ENCODE measurements around the gene SUSD1. TPM values are rescaled to one million over a fixed set of nuclear protein-coding genes. Genes with fewer than 3 reads are reported as not detected.
A peak's percentile ranks its signal among the peaks of the same experiment; 100 is the strongest.

Gene SUSD1
- total and polyA plus RNA-seq, 2 experiments from 2014 or later = 4.2 to 8.4 TPM

DNA sequence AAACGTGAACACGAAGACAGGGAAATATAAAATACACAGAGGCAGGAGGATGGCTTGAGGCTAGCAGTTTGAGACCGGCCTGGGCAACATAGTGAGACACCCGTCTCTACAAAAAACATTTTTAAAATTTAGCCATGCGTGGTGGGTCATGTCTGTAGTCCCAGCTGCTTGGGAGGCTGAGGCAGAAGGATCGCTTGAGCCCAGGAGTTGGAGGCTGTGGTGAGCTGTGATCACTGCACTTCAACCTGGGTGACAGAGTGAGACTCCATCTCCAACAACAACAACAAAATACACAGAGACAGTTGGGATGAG lies 55.1 kb downstream of the SUSD1 start:
- H3K79me2 ChIP-seq (ENCODE audit: insufficient read depth) = no peaks in the 10 kb centered on the region
- TF ChIP-seq EZH2phosphoT487 (IDR thresholded peaks at IDR 0.05; ENCODE audit: insufficient read depth, low read depth) = no peak
- H3K9me3 ChIP-seq (ENCODE audit: low read depth) = no peaks in the 10 kb centered on the region
- H3K9me2 ChIP-seq (ENCODE audit: insufficient read depth) = no peaks in the 10 kb centered on the region
- no peak overlapping the region for H3K4me3 ChIP-seq
- H3K36me3 ChIP-seq (ENCODE audit: low read depth) = no peaks in the 10 kb centered on the region
- no peaks in the 10 kb centered on the region for H3K4me1 ChIP-seq (ENCODE audit: insufficient read depth)
- H3F3A ChIP-seq (ENCODE audit: insufficient read depth) = no peaks in the 10 kb centered on the region
- H3K27ac ChIP-seq = no peak overlapping the region
- WGBS, 2 experiments (ENCODE audit: low coverage in 1 of 2, low lambda C conversion rate in 2 of 2, missing lambda C conversion rate in 2 of 2) = 95 to 97% methylated on average over 6 of the region's 6 CpGs
- H3K9ac ChIP-seq = no peak overlapping the region
- DNase-seq = no peak
- no peak overlapping the region for H2AFZ ChIP-seq
- H3K4me2 ChIP-seq (ENCODE audit: unreplicated experiment) = no peak overlapping the region
- no peaks in the 10 kb centered on the region for H4K20me1 ChIP-seq (ENCODE audit: insufficient read depth)
- H3K27me3 ChIP-seq (replicated peaks; ENCODE audit: insufficient read depth) = no peaks in the 10 kb centered on the region
- in situ Hi-C loops (cut with MboI) = no loop called here

DNA sequence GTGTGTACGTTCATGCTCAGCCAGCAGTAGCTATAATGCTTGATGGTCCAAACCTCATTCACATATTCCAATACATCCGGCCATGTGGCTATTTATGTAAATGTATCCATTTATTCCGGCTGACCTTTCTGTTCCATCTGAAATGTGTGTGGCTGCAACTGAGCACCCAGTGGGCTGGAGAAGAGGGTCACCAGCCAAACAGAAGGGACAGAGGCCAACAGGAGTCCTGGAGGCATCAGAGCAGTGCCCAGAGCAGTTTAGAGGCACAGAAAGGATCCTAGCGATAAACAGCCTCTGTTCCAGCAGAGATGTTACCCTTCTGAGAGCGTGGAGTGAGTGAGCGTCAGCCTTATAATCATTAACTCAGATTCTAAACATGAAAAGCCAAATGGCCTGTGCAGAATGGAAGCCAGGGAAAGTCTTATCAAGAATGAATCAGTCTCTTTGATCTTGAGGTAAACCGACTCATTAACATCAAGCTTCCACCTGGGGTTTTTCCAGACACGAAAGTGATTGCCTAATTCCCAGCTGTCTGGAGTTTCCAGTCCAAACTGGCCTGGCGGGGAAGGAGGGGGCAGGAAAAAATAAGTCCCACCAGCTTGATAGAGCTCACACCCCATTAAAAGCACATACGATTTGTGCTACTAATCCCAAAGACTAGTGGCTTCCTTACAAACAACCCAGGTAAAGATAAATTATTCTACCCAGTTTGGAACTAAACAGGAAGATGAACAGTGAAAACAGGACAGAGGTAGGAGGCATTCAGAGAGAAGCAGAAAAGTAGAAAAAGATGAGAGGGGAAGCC lies 55.7 kb downstream of the SUSD1 start:
- no peak overlapping the region for H3K4me3 ChIP-seq
- H3K27ac ChIP-seq = no peak overlapping the region
- no peaks in the 10 kb centered on the region for H3K36me3 ChIP-seq (ENCODE audit: low read depth)
- no peaks in the 10 kb centered on the region for H3K27me3 ChIP-seq (replicated peaks; ENCODE audit: insufficient read depth)
- in situ Hi-C loops (cut with MboI) = no loop called here
- H3K79me2 ChIP-seq (ENCODE audit: insufficient read depth) = no peaks in the 10 kb centered on the region
- H3K4me1 ChIP-seq (ENCODE audit: insufficient read depth) = no peaks in the 10 kb centered on the region
- no peaks in the 10 kb centered on the region for H3F3A ChIP-seq (ENCODE audit: insufficient read depth)
- no peak overlapping the region for H2AFZ ChIP-seq
- H4K20me1 ChIP-seq (ENCODE audit: insufficient read depth) = no peaks in the 10 kb centered on the region
- no peaks in the 10 kb centered on the region for H3K9me2 ChIP-seq (ENCODE audit: insufficient read depth)
- TF ChIP-seq EZH2 (IDR thresholded peaks at IDR 0.05; ENCODE audit: insufficient read depth, poor library complexity, severe bottlenecking) (no peak), EZH2phosphoT487 (IDR thresholded peaks at IDR 0.05; ENCODE audit: insufficient read depth, low read depth) (no peak)
- H3K9ac ChIP-seq = no peak overlapping the region
- H3K4me2 ChIP-seq (ENCODE audit: unreplicated experiment) = no peak overlapping the region
- WGBS, 2 experiments (ENCODE audit: low coverage in 1 of 2, low lambda C conversion rate in 2 of 2, missing lambda C conversion rate in 2 of 2) = 79 to 83% methylated on average over 10 of the region's 10 CpGs
- no peaks in the 10 kb centered on the region for H3K9me3 ChIP-seq (ENCODE audit: low read depth)
- DNase-seq = no peak

DNA sequence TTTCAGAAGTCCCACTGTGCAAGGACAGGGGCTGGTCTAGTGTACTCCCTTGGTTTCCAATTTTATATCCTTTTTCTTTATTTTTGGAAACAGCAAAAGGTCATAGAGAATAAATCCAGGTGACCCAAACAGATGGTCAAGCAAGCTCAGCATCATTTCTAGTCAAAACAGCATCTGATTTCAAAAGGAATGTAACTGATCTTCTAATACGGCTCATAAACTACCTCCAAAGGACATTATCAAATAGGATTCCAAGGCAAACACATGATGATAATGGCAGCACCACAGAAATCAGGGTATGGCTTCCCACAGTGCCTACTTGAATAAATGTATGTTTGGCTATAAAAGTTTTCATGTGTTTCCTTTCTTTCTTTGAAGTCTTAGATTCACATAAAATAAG lies 57.1 kb downstream of the SUSD1 start:
- 94 to 100% methylated on average over 1 of the region's 1 CpG for WGBS, 2 experiments (ENCODE audit: low coverage in 1 of 2, low lambda C conversion rate in 2 of 2, missing lambda C conversion rate in 2 of 2)
- H3K9me3 ChIP-seq (ENCODE audit: low read depth) = no peaks in the 10 kb centered on the region
- H3F3A ChIP-seq (ENCODE audit: insufficient read depth) = peaks cover 3% of the 10 kb centered on the region; the same call in 1 of the 2 replicates
- H4K20me1 ChIP-seq (ENCODE audit: insufficient read depth) = no peaks in the 10 kb centered on the region
- no peaks in the 10 kb centered on the region for H3K27me3 ChIP-seq (replicated peaks; ENCODE audit: insufficient read depth)
- H3K4me1 ChIP-seq (ENCODE audit: insufficient read depth) = peaks cover 4% of the 10 kb centered on the region
- no peaks in the 10 kb centered on the region for H3K9me2 ChIP-seq (ENCODE audit: insufficient read depth)
- no peak overlapping the region for H3K9ac ChIP-seq
- in situ Hi-C loops (cut with MboI) = no loop called here
- no peaks in the 10 kb centered on the region for H3K79me2 ChIP-seq (ENCODE audit: insufficient read depth)
- no peak overlapping the region for H3K4me3 ChIP-seq
- TF ChIP-seq EZH2phosphoT487 (IDR thresholded peaks at IDR 0.05; ENCODE audit: insufficient read depth, low read depth) (no peak), EZH2 (IDR thresholded peaks at IDR 0.05; ENCODE audit: insufficient read depth, poor library complexity, severe bottlenecking) (no peak)
- no peak overlapping the region for H2AFZ ChIP-seq
- DNase-seq = no peak
- no peaks in the 10 kb centered on the region for H3K36me3 ChIP-seq (ENCODE audit: low read depth)
- no peak overlapping the region for H3K27ac ChIP-seq
- no peak overlapping the region for H3K4me2 ChIP-seq (ENCODE audit: unreplicated experiment)

DNA sequence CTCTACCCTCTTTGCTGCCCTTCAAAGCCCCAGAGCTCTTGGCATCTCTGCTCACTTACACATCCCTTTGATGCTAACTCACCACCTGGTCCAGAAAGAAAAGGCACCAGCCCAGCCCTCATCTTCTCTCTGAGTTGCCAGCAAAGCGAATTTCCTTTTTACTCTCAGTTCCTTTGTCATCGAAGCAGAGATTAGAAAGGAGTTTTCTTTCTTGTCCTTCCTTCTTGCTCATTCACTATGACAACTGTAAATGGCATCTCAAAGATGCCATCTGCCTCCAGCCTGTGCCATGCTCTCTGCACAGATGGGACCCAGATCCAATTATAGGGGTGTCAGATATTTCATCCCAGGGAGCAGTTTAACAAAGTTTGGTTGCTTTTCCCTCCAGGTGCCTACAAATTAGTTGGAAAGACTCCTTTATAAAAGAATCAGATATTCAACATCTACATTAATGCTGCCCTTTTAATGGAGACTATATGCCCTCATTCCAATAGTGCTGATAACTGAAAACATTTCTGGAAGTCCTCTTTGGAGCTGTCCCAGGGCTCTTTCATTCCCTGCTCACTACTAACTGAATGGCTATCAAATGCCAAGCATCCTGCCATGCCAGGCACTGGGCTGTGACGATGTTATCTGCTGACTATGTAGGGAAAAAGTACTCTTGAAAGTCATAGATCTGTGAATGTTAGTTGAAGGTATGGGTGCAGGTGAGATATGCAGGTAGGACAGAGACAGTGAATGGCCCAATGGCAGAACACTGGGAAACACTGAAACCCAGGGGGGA lies 58.9 kb downstream of the SUSD1 start:
- 88 to 90% methylated on average over 3 of the region's 3 CpGs for WGBS, 2 experiments (ENCODE audit: low coverage in 1 of 2, low lambda C conversion rate in 2 of 2, missing lambda C conversion rate in 2 of 2)
- H3K4me3 ChIP-seq = no peak overlapping the region
- H3K27me3 ChIP-seq (replicated peaks; ENCODE audit: insufficient read depth) = no peaks in the 10 kb centered on the region
- peaks cover 12% of the 10 kb centered on the region; the same call in 1 of the 2 replicates for H3F3A ChIP-seq (ENCODE audit: insufficient read depth)
- TF ChIP-seq EZH2phosphoT487 (IDR thresholded peaks at IDR 0.05; ENCODE audit: insufficient read depth, low read depth) (no peak), EZH2 (IDR thresholded peaks at IDR 0.05; ENCODE audit: insufficient read depth, poor library complexity, severe bottlenecking) (no peak)
- no peak overlapping the region for H3K4me2 ChIP-seq (ENCODE audit: unreplicated experiment)
- no peaks in the 10 kb centered on the region for H3K9me2 ChIP-seq (ENCODE audit: insufficient read depth)
- in situ Hi-C loops (cut with MboI) = no loop called here
- no peaks in the 10 kb centered on the region for H3K36me3 ChIP-seq (ENCODE audit: low read depth)
- no peaks in the 10 kb centered on the region for H3K79me2 ChIP-seq (ENCODE audit: insufficient read depth)
- H2AFZ ChIP-seq = no peak overlapping the region
- H3K9me3 ChIP-seq (ENCODE audit: low read depth) = no peaks in the 10 kb centered on the region
- H3K9ac ChIP-seq = no peak overlapping the region
- no peaks in the 10 kb centered on the region for H4K20me1 ChIP-seq (ENCODE audit: insufficient read depth)
- H3K27ac ChIP-seq = no peak overlapping the region
- H3K4me1 ChIP-seq (ENCODE audit: insufficient read depth) = peaks cover 14% of the 10 kb centered on the region
- DNase-seq = peak; percentile 19
